ENCODE measurements around the gene CDH6.

CDH6 gene

DNA sequence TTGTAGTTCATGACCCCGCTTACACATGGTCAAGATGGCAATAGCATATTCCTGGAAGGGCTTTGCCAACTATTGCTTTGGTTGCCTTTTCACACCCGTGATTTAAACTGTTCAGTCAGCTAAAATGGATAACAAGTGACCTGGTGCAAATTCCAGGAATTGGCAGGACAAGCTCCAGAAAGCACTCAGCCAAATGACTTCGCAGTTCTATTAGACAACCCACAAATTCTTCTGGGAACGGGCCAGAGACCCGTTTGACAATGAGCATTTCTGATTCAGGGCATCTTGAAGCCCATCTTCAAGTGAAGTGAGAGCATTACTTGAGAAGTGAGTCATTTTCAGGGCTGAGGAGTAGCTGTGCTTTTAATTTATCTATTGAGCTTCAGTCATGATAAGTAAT is 173.5 kb downstream of the CDH6 start:
- POLR2A ChIA-PET, result no interaction called here
- CTCF ChIA-PET, result no interaction called here
- DNase-seq (ENCODE audit: extremely low spot score), result no peak
- no peak for TF ChIP-seq CTCF (IDR thresholded peaks at IDR 0.05; ENCODE audit: control extremely low read depth, extremely low read depth, low read depth, missing control alignments)

- POLR2A ChIA-PET, result no interaction called here
- TF ChIP-seq CTCF (IDR thresholded peaks at IDR 0.05; ENCODE audit: control extremely low read depth, extremely low read depth, low read depth, missing control alignments), result no peak
- CTCF ChIA-PET, result no interaction called here
- DNase-seq (ENCODE audit: extremely low spot score), result no peak
These were observed 178.6 kb downstream of the CDH6 start for GRCh38 chr5:31372124-31372523.

GRCh38 chr5:31375999-31376720 is 182.7 kb downstream of the CDH6 start:
- no peak for DNase-seq (ENCODE audit: extremely low spot score)
- no peak for TF ChIP-seq CTCF (IDR thresholded peaks at IDR 0.05; ENCODE audit: control extremely low read depth, extremely low read depth, low read depth, missing control alignments)
- CTCF ChIA-PET, result no interaction called here
- POLR2A ChIA-PET, result no interaction called here

DNA sequence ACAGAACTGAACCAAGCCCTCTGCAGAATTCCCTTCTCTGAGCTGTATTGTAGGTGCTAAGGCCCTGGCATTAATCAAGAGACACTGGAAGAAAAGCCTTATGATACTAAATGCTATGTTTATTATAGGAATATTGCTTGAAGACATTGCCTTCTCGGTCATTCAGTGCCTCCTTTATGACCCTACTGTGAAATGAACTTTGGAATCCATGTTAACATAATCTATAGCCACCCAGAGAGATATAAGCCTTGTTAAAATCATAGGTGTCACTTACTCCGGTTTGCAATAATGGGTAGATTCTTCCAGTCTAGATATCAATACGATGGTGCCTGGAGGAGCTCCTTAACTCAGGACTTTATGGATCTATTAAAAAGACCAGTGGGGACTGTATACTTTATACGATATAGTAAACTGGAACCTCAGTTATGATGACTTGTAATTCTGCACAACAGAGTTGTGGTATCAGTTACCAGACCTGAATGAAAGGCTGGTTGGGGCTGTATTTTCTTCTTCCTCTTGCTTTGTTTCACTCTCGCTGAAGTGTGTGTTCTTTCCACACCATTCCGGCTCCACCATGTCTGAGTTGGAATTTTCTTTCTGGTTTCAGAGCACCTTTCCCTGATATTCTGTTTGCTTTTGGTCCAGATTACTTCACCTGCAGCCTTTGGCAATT is 183.9 kb downstream of the CDH6 start:
- no peak for TF ChIP-seq CTCF (IDR thresholded peaks at IDR 0.05; ENCODE audit: control extremely low read depth, extremely low read depth, low read depth, missing control alignments)
- ChIA-PET POLR2A (no interaction called here), CTCF (no interaction called here)
- DNase-seq (ENCODE audit: extremely low spot score), result no peak

- DNase-seq (ENCODE audit: extremely low spot score), result no peak
- TF ChIP-seq CTCF (IDR thresholded peaks at IDR 0.05; ENCODE audit: control extremely low read depth, extremely low read depth, low read depth, missing control alignments), result no peak
- ChIA-PET POLR2A (no interaction called here), CTCF (no interaction called here)
These were observed 184.7 kb downstream of the CDH6 start for GRCh38 chr5:31378136-31378535.

All from GM10248 (cell line).